SK-N-SH (cell line): ENCODE data around the gene SLC23A3. TPM values are rescaled to one million over a fixed set of nuclear protein-coding genes. Genes with fewer than 3 reads are reported as not detected.

Experiments
- CTCF ChIA-PET: fragments of 300-600, 350-600 bp; formaldehyde crosslinking; extraction: SDS; loops from one replicate; lab custom pipeline; 2021; lab: Yijun Ruan, JAX
- POLR2A ChIA-PET: fragments of 350-600 bp; sonication (Branson Sonifier 250); formaldehyde crosslinking; extraction: SDS; loops from one replicate; lab custom pipeline; 2020; ENCODE audit warnings: antibody characterized with exemption, inconsistent platforms; lab: Yijun Ruan, JAX
- DNase-seq: peaks from one replicate; pipeline ENCODE4 v3.0.0; 2012
- H2AFZ ChIP-seq: fragments of 200-600 bp; sonication (generic); 2 replicates; pipeline ENCODE4 v1.8.1; 2016; ENCODE audit warnings: antibody characterized with exemption, mild to moderate bottlenecking, low read depth
- H3F3A ChIP-seq: fragments of 200-600 bp; sonication (generic); replicated peaks from 2 replicates; pipeline ENCODE3; 2016; ENCODE audit warnings: antibody characterized with exemption, mild to moderate bottlenecking; ENCODE audit not compliant: insufficient read depth
- H3K27ac ChIP-seq, 2 experiments: fragments of 200-500 bp in 1 of 2; fragments of 200-600 bp in 1 of 2; sonication (Bioruptor generic) in 1 of 2; sonication (generic), shearing (Covaris generic) in 1 of 2; 2 replicates each; pipeline versions ENCODE4 v1.5.1 to v1.6.1; 2014 to 2016; ENCODE audit warnings: low read depth in 2 of 2, inconsistent platforms in 1 of 2, low read length in 1 of 2, mild to moderate bottlenecking in 1 of 2, mixed read lengths in 1 of 2
- H3K27me3 ChIP-seq: fragments of 200-600 bp; sonication (generic), shearing (Covaris generic); 2 replicates; pipeline ENCODE4 v1.6.1; 2016; ENCODE audit warnings: mixed run types; ENCODE audit not compliant: insufficient read depth
- H3K36me3 ChIP-seq, 2 experiments: fragments of 200-500 bp in 1 of 2; fragments of 200-600 bp in 1 of 2; sonication (Bioruptor generic) in 1 of 2; sonication (generic) in 1 of 2; replicated peaks in 1 of 2; 2 replicates each; pipeline versions ENCODE3 to v1.5.1; 2014 to 2016; ENCODE audit warnings: low read length in 1 of 2, mild to moderate bottlenecking in 1 of 2; ENCODE audit not compliant: insufficient read depth in 2 of 2, control insufficient read depth in 1 of 2
- H3K4me1 ChIP-seq, 2 experiments: fragments of 200-500 bp in 1 of 2; fragments of 200-600 bp in 1 of 2; sonication (Bioruptor generic) in 1 of 2; sonication (generic), shearing (Covaris generic) in 1 of 2; 2 replicates each; pipeline versions ENCODE4 v1.5.1 to v1.6.1; 2014 to 2016; ENCODE audit warnings: low read depth in 1 of 2, low read length in 1 of 2, mixed run types in 1 of 2; ENCODE audit not compliant: insufficient read depth in 2 of 2, control insufficient read depth in 1 of 2
- H3K4me2 ChIP-seq: fragments of 200-600 bp; sonication (generic), shearing (Covaris generic); 2 replicates; pipeline ENCODE4 v1.6.1; 2017; ENCODE audit warnings: mixed run types
- H3K4me3 ChIP-seq, 2 experiments: fragments of 200-500 bp in 1 of 2; fragments of 200-600 bp in 1 of 2; sonication (Bioruptor generic) in 1 of 2; sonication (generic), shearing (Covaris generic) in 1 of 2; 2 replicates each; pipeline versions ENCODE4 v1.5.1 to v1.8.1; 2014 to 2016; ENCODE audit warnings: low read depth in 2 of 2, inconsistent platforms in 1 of 2, low read length in 1 of 2, mild to moderate bottlenecking in 1 of 2, mixed read lengths in 1 of 2, moderate library complexity in 1 of 2
- H3K79me2 ChIP-seq: fragments of 200-600 bp; sonication (generic); 2 replicates; pipeline ENCODE4 v1.8.1; 2017; ENCODE audit warnings: mild to moderate bottlenecking; ENCODE audit not compliant: insufficient read depth
- H3K9ac ChIP-seq: fragments of 200-600 bp; sonication (generic); 2 replicates; pipeline ENCODE4 v1.6.1; 2017; ENCODE audit warnings: mixed run types
- H3K9me2 ChIP-seq: fragments of 200-600 bp; sonication (generic); 2 replicates; pipeline ENCODE4 v1.6.1; 2017; ENCODE audit warnings: mixed run types
- H3K9me3 ChIP-seq: fragments of 200-600 bp; sonication (generic); 2 replicates; pipeline ENCODE4 v1.6.1; 2017; ENCODE audit warnings: mixed run types, mild to moderate bottlenecking, moderate library complexity
- H4K20me1 ChIP-seq: fragments of 200-600 bp; sonication (generic); 2 replicates; pipeline ENCODE4 v1.6.1; 2017; ENCODE audit warnings: mild to moderate bottlenecking, mixed run types; ENCODE audit not compliant: insufficient read depth
- CHD2 ChIP-seq: fragments of 150-350 bp; IDR thresholded peaks from 2 replicates; pipeline ENCODE4 v1.6.1; 2018; ENCODE audit warnings: low read length; ENCODE audit not compliant: partially characterized antibody
- EP300 ChIP-seq, 2 experiments: IDR thresholded peaks; 2 replicates each; pipeline versions ENCODE4 v1.4.0 to v1.6.1; 2012; ENCODE audit warnings: borderline replicate concordance in 1 of 2, low read depth in 1 of 2, low read length in 1 of 2
- USF1 ChIP-seq: IDR thresholded peaks from 2 replicates; pipeline ENCODE4 v1.4.0; 2012; ENCODE audit warnings: low read depth, borderline replicate concordance
- WGBS: methylation state at CpG from one replicate; pipeline ENCODE4 v1.1.6; 2017; ENCODE audit warnings: low lambda C conversion rate; 5-methylcytosine and 5-hydroxymethylcytosine counted together
- polyA plus RNA-seq, 3 experiments: library from polyadenylated mRNA; depleted of rRNA; stranded (reverse); fragments of >200 nt; gene quantifications; 2 replicates each; pipeline ENCODE4 v1.2.3, GENCODE V29; 2012
- TF ChIP-seq, protein P1 (sequence below): IDR thresholded peaks from 2 replicates; pipeline ENCODE4 v1.6.1; 2012; ENCODE audit warnings: mild to moderate bottlenecking, low read depth, low read length, moderate library complexity

SLC23A3 gene
- polyA plus RNA-seq, 1 of the 3 experiments (the other 2 are of a cell fraction), result 2.1 TPM

- Histone ChIP-seq H3K9me2 (no peaks in the 10 kb centered on the region), H3K36me3 (peaks cover 46 to 52% of the 10 kb centered on the region in 2 experiments), H3K27me3 (no peaks in the 10 kb centered on the region), H2AFZ (no peak overlapping the region), H3K4me1 (peaks cover 0 to 12% of the 10 kb centered on the region in 2 experiments; a peak in 2 of 4 replicates), H4K20me1 (peaks cover 10% of the 10 kb centered on the region), H3K27ac (no peak overlapping the region), H3K4me3 (no peak overlapping the region), H3K79me2 (peaks cover 32% of the 10 kb centered on the region), H3F3A (peaks cover 17% of the 10 kb centered on the region), H3K4me2 (no peak overlapping the region), H3K9me3 (no peaks in the 10 kb centered on the region), H3K9ac (no peak overlapping the region)
- no peak for TF ChIP-seq EP300 (IDR thresholded peaks at IDR 0.05; ENCODE audit: borderline replicate concordance in 1 of 2, low read depth in 1 of 2, low read length in 1 of 2)
- ChIA-PET POLR2A (no interaction called here), CTCF (interaction anchor here (0.6 to 3.8 kb wide), 8 partner anchors 10 to 186 kb away, joined by 3 to 12 read pairs (median 4); partner anchors contain the start of gene SLC23A3)
- no peak for DNase-seq
- WGBS, result 95% methylated on average over 5 of the region's 5 CpGs
Observed at GRCh38 chr2:219180961-219181360, 11.1 kb upstream of the SLC23A3 start.

DNA sequence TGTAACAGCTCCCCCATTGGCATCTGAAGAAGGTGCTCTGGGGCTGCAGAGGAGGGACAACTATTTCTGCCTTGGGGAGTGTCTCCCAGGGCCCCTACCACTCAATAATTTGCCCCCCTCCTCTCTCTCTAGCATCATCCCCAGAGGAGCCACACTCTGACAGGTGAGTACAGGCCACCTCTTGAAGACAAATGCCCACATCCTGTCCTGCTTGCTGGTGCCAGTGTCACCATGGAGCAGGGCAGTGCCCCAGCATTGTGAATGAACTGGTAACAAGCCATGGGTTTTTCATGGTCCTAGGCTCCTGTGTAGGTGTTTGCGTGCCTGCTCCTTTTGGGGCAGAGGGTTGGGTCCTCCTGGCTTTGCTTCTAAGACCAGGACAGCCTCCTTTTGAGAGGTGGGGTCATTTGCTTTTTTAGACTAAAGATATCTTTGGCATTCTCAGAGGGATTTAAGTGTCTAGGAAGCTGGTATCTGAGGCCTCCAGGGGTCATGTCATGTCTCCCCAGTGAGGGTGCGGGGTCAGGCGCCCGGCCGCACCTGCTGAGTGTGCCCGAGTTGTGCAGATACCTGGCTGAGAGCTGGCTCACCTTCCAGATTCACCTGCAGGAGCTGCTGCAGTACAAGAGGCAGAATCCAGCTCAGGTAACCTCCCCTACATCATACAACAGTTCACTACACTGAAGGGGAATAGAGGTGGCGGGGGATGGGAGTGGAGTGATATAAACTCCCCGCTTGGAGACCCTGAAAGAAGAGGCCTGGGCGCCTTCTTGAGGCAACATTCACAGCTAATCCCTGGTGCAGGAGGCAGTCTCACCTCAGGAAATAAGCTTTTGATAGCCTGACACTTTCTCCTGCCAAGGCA, 10.0 kb upstream of the SLC23A3 start:
- H3K9me3 ChIP-seq, result no peaks in the 10 kb centered on the region
- H3K27me3 ChIP-seq, result no peaks in the 10 kb centered on the region
- POLR2A ChIA-PET, result no interaction called here
- H3F3A ChIP-seq, result peaks cover 9% of the 10 kb centered on the region
- peaks cover 43 to 52% of the 10 kb centered on the region in 2 experiments for H3K36me3 ChIP-seq
- H3K4me1 ChIP-seq, result peaks cover 0 to 17% of the 10 kb centered on the region in 2 experiments; a peak in 2 of 4 replicates
- H2AFZ ChIP-seq, result no peak overlapping the region
- no peaks in the 10 kb centered on the region for H3K9me2 ChIP-seq
- H3K4me2 ChIP-seq, result peak overlapping the region; percentile 96
- H3K9ac ChIP-seq, result peak overlapping the region; percentile 77; the same call in 1 of the 2 replicates
- peaks cover 10% of the 10 kb centered on the region for H4K20me1 ChIP-seq
- DNase-seq, result no peak
- 93% methylated on average over 4 of the region's 9 CpGs for WGBS
- H3K4me3 ChIP-seq, result peak overlapping the region in 1 of 2 experiments; percentile 80; a peak in 2 of 4 replicates
- no peak overlapping the region for H3K27ac ChIP-seq
- TF ChIP-seq, protein P1, sequence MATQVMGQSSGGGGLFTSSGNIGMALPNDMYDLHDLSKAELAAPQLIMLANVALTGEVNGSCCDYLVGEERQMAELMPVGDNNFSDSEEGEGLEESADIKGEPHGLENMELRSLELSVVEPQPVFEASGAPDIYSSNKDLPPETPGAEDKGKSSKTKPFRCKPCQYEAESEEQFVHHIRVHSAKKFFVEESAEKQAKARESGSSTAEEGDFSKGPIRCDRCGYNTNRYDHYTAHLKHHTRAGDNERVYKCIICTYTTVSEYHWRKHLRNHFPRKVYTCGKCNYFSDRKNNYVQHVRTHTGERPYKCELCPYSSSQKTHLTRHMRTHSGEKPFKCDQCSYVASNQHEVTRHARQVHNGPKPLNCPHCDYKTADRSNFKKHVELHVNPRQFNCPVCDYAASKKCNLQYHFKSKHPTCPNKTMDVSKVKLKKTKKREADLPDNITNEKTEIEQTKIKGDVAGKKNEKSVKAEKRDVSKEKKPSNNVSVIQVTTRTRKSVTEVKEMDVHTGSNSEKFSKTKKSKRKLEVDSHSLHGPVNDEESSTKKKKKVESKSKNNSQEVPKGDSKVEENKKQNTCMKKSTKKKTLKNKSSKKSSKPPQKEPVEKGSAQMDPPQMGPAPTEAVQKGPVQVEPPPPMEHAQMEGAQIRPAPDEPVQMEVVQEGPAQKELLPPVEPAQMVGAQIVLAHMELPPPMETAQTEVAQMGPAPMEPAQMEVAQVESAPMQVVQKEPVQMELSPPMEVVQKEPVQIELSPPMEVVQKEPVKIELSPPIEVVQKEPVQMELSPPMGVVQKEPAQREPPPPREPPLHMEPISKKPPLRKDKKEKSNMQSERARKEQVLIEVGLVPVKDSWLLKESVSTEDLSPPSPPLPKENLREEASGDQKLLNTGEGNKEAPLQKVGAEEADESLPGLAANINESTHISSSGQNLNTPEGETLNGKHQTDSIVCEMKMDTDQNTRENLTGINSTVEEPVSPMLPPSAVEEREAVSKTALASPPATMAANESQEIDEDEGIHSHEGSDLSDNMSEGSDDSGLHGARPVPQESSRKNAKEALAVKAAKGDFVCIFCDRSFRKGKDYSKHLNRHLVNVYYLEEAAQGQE, result no peak
- TF ChIP-seq USF1 (no peak), CHD2 (no peak)
- CTCF ChIA-PET, result interaction anchor here (0.9 to 3.8 kb wide), 8 partner anchors 9 to 119 kb away, joined by 3 to 12 read pairs (median 3); partner anchors contain the start of gene SLC23A3
- peaks cover 38% of the 10 kb centered on the region for H3K79me2 ChIP-seq
